ENCODE data around the gene TKT.
"Not testable (repeated sequence)": the region's sequence is repeated elsewhere in the genome, so short reads cannot be mapped to it uniquely, and the experiment has no call there.

TKT gene

GRCh38 chr3:53255775-53256703, at the start of gene TKT:
Gene TKT, minus strand, starts transcription at chr3:53256022. Its CDS starts 80 bp downstream, at chr3:53255942.
- DNase-seq = peak; percentile 31

- no peak for DNase-seq
Observed at GRCh38 chr3:53303957-53304356, 48.1 kb upstream of the TKT start.

- no peak for DNase-seq
Observed at GRCh38 chr3:53303549-53303948, 47.7 kb upstream of the TKT start.

GRCh38 chr3:53300826-53301225, 45.0 kb upstream of the TKT start:
- DNase-seq = no peak

- not testable (repeated sequence) for DNase-seq
Observed at GRCh38 chr3:53299611-53300023, 43.8 kb upstream of the TKT start.

- no peak for DNase-seq
Observed at GRCh38 chr3:53295410-53295809, 39.6 kb upstream of the TKT start.

- DNase-seq = no peak
Observed at GRCh38 chr3:53293867-53294266, 38.0 kb upstream of the TKT start.

- DNase-seq = no peak
Observed at GRCh38 chr3:53288214-53288613, 32.4 kb upstream of the TKT start.

- DNase-seq = no peak
Observed at GRCh38 chr3:53287131-53287629, 31.4 kb upstream of the TKT start.

GRCh38 chr3:53286727-53287126, 30.9 kb upstream of the TKT start:
- DNase-seq = no peak

- DNase-seq = no peak
Observed at GRCh38 chr3:53282581-53282980, 26.8 kb upstream of the TKT start.

- no peak for DNase-seq
Observed at GRCh38 chr3:53278667-53279066, 22.8 kb upstream of the TKT start.

- no peak for DNase-seq
Observed at GRCh38 chr3:53274938-53275605, 19.2 kb upstream of the TKT start.

GRCh38 chr3:53273146-53273670, 17.4 kb upstream of the TKT start:
- DNase-seq = no peak

GRCh38 chr3:53269888-53270880, 14.4 kb upstream of the TKT start:
- DNase-seq = peak; percentile 69

GRCh38 chr3:53269193-53269592, 13.4 kb upstream of the TKT start:
- not testable (repeated sequence) for DNase-seq

- DNase-seq = no peak
Observed at GRCh38 chr3:53267766-53268165, 11.9 kb upstream of the TKT start.

- no peak for DNase-seq
Observed at GRCh38 chr3:53264718-53265117, 8.9 kb upstream of the TKT start.

- no peak for DNase-seq
Observed at GRCh38 chr3:53263907-53264306, 8.1 kb upstream of the TKT start.

- DNase-seq = no peak
Observed at GRCh38 chr3:53261712-53262111, 5.9 kb upstream of the TKT start.

GRCh38 chr3:53260286-53260785, 4.5 kb upstream of the TKT start:
- no peak for DNase-seq

Data from NCI-H2107 (cell line).